ENCODE results near the gene DLGAP3.
A peak's percentile ranks its signal among the peaks of the same experiment; 100 is the strongest.

The DLGAP3 gene

DNA sequence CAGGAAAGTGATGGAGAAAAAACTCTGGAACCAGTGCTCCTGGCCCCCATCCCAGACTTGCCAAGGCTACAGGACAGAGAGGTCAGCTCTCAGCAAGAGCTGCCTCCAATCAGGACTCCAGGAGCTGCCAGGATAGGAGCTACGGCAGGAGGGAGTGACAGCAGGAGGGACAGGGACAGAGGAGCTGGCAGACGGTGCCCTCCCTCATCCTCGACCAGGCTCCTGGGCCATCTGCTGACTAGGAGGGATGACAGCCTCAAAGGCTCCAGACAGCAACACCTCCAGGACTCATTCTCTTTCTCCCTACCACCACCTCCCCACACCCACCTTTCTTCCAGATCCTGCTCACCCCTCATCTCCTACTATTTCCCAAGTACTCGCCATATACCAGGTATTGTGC lies 22.7 kb downstream of the DLGAP3 start:
- DNase-seq (ENCODE audit: low read depth in 1 of 2, low spot score in 1 of 2) = no peak
- in situ Hi-C loops (cut with HindIII; ENCODE audit: low pct_unique_long_range_greater_than_20kb, low sequenced_read_pairs) = no loop called here
- no peak for TF ChIP-seq JUND (IDR thresholded peaks at IDR 0.05; ENCODE audit: low read depth)

- TF ChIP-seq JUND (IDR thresholded peaks at IDR 0.05; ENCODE audit: low read depth) = no peak
- DNase-seq (ENCODE audit: low read depth in 1 of 2, low spot score in 1 of 2) = no peak
- in situ Hi-C loops (cut with HindIII; ENCODE audit: low pct_unique_long_range_greater_than_20kb, low sequenced_read_pairs) = no loop called here
Measured at GRCh38 chr1:34906222-34906621, 23.2 kb downstream of the DLGAP3 start.

DNA sequence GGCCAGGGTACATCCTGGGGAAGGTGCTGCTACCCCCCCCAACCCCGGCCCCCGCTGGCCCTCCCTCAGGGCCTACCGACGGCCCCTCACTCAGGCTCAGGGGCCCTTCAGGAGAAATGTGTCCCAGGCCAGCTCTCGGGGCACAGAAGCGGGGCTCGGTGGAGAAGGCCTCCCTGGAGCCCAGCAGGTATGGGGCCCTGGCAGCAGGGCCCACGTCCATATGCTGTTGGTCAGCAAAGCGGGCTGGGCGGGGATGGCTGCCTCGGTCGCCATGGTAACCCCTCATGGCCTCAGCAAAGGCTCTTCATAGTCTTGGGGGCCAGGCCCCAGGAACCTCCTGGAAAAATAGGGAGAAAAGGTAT lies 24.4 kb downstream of the DLGAP3 start:
- TF ChIP-seq JUND (IDR thresholded peaks at IDR 0.05; ENCODE audit: low read depth) = no peak
- in situ Hi-C loops (cut with HindIII; ENCODE audit: low pct_unique_long_range_greater_than_20kb, low sequenced_read_pairs) = no loop called here
- no peak for DNase-seq (ENCODE audit: low read depth in 1 of 2, low spot score in 1 of 2)

DNA sequence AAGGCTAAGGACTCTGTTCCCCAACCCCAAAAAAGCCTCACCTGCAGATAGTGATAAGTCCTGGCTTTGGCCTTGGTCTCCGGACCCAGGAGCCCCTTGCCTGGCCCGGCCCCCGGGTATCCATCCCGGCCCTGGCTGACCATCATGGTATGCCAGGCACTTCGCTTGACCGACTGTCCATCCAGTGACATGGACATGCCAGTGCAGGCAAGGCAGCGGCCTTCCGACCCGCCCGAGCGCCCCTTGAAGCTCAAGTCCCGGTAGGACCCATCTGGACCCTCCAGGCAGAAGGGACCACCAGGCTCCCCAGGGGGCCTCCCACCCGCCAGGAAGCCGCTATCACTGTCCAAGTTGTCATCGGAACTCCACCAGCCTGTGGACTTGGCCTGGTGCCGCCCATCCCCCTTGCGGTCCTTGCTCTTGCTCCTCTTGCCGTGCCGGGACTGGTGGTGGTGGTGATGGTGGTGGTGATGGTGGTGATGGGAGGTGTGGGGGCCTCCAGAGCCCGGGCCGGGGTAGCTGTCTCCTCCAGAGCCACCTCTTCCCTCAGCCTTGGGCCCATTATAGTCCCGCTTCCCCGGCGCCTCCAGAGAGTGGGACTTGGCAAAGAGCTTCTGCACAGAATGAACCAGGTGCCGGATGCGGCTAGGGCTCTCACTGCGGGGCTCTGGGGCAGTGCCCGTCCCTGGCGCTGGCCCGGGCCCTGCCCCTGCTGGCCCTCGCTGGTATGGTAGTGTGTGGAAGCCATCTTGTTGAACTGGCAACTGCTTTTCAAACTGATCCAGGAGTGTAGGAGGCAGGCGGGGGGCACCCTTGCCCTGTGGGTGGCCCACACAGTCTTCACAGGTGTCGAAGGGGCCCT lies 25.0 kb downstream of the DLGAP3 start:
- no peak for DNase-seq (ENCODE audit: low read depth in 1 of 2, low spot score in 1 of 2)
- no peak for TF ChIP-seq JUND (IDR thresholded peaks at IDR 0.05; ENCODE audit: low read depth)
- in situ Hi-C loops (cut with HindIII; ENCODE audit: low pct_unique_long_range_greater_than_20kb, low sequenced_read_pairs) = no loop called here

GRCh38 chr1:34901919-34902318 lies 27.5 kb downstream of the DLGAP3 start:
- in situ Hi-C loops (cut with HindIII; ENCODE audit: low pct_unique_long_range_greater_than_20kb, low sequenced_read_pairs) = no loop called here
- no peak for TF ChIP-seq JUND (IDR thresholded peaks at IDR 0.05; ENCODE audit: low read depth)
- no peak for DNase-seq (ENCODE audit: low read depth in 1 of 2, low spot score in 1 of 2)

DNA sequence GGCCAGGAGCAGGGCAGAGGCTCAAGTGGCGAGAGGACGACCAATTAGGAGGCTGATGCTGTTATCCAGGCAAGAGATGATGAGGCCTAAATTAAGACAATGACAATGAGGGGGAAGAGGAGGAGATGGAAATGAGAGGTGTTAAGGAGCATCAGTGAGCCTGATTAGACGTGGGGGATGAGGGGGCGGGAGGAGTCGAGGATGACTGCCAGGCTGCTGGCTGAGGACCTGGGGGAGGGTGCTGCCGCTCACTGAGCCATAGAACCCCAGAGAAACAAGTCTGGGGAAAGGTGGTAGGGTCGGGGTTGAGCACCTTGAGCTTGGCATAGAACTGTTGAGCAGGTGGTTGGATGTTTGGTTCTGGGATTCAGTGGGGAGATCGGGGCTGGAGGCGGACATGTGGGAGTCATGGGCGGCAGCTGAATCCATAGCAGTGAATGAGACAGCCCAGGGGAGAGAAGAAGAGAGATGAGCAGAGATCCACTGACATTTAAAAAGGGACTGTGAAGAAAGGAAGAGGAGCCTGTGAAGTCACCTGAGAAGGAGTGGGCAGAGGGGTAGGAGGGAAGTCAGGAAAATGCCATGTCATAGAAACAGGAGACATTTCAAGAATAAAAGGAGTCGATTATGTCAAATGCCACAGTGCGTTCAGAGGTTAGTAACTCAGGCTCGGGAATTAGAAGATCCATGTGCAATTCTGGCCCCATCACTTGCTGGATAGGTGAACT lies 28.5 kb downstream of the DLGAP3 start:
- DNase-seq (ENCODE audit: low read depth in 1 of 2, low spot score in 1 of 2) = no peak
- in situ Hi-C loops (cut with HindIII; ENCODE audit: low pct_unique_long_range_greater_than_20kb, low sequenced_read_pairs) = no loop called here
- TF ChIP-seq JUND (IDR thresholded peaks at IDR 0.05; ENCODE audit: low read depth) = no peak

- in situ Hi-C loops (cut with HindIII; ENCODE audit: low pct_unique_long_range_greater_than_20kb, low sequenced_read_pairs) = no loop called here
- no peak for DNase-seq (ENCODE audit: low read depth in 1 of 2, low spot score in 1 of 2)
- no peak for TF ChIP-seq JUND (IDR thresholded peaks at IDR 0.05; ENCODE audit: low read depth)
Measured at GRCh38 chr1:34899906-34900305, 29.5 kb downstream of the DLGAP3 start.

DNA sequence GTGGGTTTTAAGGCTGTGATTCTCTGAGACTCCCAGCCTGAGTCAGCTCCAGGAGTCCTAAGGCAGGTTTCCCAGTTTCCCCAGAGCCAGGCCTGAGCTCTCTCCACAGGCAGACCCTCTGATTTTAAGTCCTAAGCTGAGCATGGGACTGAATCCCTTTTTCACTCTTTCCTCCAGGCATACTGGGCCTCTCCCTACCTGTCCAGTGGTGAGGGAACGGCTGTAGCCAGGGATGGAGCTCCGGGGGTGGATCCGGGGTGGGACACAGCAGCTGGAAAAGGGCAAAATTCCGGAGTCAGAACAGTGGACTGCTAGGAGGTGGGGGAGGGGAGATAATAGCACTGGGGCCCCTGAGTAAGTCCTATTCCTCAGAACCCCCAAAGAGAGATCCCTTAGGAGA lies 30.0 kb downstream of the DLGAP3 start:
- no peak for TF ChIP-seq JUND (IDR thresholded peaks at IDR 0.05; ENCODE audit: low read depth)
- in situ Hi-C loops (cut with HindIII; ENCODE audit: low pct_unique_long_range_greater_than_20kb, low sequenced_read_pairs) = no loop called here
- no peak for DNase-seq (ENCODE audit: low read depth in 1 of 2, low spot score in 1 of 2)

DNA sequence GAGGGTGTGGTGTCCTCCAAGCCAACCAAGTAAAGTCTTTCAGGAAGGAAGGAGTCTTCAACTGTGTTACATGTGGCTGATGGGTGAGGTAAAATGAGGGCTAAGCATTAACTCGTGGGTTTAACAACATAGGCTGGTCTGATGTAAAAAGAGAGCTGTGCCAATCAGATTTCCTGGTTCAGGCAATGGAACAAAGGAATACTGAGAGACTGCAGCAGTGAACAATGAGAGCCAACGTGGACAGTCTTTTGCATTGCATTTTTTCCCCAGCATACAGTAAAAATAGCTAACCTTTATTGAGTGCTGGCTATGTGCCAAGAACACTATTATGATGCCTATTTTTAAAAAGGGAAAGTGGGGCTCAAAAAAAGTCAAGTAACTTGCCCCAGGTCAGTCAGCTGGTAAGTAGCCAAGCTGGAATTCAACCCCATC lies 31.1 kb downstream of the DLGAP3 start:
- in situ Hi-C loops (cut with HindIII; ENCODE audit: low pct_unique_long_range_greater_than_20kb, low sequenced_read_pairs) = no loop called here
- DNase-seq (ENCODE audit: low read depth in 1 of 2, low spot score in 1 of 2) = no peak
- TF ChIP-seq JUND (IDR thresholded peaks at IDR 0.05; ENCODE audit: low read depth) = no peak

DNA sequence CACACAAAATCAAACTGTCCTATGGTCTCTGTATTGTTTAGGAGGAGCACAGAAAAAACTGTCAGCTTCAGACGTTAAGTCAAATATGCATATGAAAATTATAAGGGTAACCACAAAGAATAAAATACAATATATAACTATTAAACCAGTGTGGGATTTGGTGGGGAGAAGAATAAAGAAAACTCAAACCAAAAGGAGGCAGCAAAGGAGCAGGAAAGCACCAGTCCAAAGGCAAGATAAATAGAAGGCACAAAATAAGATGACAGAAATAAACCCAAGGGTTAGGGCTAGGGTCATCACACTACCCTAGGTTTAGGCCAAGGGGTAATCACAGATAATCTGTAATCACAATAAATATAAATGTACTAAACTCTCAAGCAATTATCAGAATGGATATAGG lies 32.8 kb downstream of the DLGAP3 start:
- no peak for TF ChIP-seq JUND (IDR thresholded peaks at IDR 0.05; ENCODE audit: low read depth)

DNA sequence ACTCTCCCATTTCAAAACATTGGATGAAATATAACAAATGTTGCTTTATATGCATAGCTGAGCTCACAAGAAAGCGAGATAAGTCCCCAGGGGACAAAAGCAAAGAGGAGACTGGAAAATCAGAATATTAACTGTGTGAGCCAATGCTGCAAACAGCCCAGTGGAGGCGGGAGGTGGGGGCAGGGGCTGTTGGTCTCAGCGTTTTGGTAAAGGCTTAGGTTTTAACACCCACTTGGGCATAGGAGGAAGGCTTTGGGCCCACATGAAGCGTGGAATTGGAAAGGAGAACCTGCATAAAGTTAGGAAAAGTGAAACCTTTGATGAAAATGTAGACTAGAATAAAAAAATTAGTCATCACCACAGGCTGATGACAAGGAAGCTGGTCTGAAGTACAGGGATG lies 39.7 kb downstream of the DLGAP3 start:
- no peak for DNase-seq (ENCODE audit: low read depth in 1 of 2, low spot score in 1 of 2)
- in situ Hi-C loops (cut with HindIII; ENCODE audit: low pct_unique_long_range_greater_than_20kb, low sequenced_read_pairs) = no loop called here
- TF ChIP-seq JUND (IDR thresholded peaks at IDR 0.05; ENCODE audit: low read depth) = no peak

More for the DNA sequence above, 32.8 kb downstream of the DLGAP3 start:
- DNase-seq (ENCODE audit: low read depth in 1 of 2, low spot score in 1 of 2) = peak in 1 of 2 experiments; percentile 12
- in situ Hi-C loops (cut with HindIII; ENCODE audit: low pct_unique_long_range_greater_than_20kb, low sequenced_read_pairs) = no loop called here

GRCh38 chr1:34887593-34887992 lies 41.9 kb downstream of the DLGAP3 start:
- no peak for TF ChIP-seq JUND (IDR thresholded peaks at IDR 0.05; ENCODE audit: low read depth)
- DNase-seq (ENCODE audit: low read depth in 1 of 2, low spot score in 1 of 2) = no peak

More at GRCh38 chr1:34887593-34887992, 41.9 kb downstream of the DLGAP3 start:
- in situ Hi-C loops (cut with HindIII; ENCODE audit: low pct_unique_long_range_greater_than_20kb, low sequenced_read_pairs) = no loop called here
